DMS53 treated with DMSO at 0.1 percent for 48 hours (cell line): ENCODE measurements around the gene NRXN3.

Experiments used
- DNase-seq: peaks from one replicate; lab custom pipeline; 2025; ENCODE audit not compliant: unreplicated experiment; lab: John Stamatoyannopoulos, UW

Gene NRXN3

DNA sequence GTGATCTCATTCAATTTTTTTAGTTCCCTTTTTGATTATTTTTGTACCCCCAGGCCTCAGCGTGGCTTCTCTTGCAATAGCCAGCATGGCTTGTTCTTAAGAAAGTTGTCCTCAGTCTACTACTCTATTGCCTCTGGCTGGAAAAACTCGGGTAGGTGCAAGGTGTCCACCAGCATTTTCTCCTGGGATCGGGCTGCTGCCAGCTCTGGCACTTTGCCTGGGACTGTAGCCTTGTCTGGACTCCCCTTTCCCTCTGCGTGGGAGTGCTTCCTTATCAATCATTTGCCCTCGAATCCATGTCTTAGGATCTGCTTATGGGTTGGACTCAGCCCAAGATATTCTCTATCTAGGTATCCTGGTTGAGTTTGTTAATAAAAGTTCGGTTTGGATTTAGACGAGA, 1267.8 kb downstream of the NRXN3 start:
- no peak for DNase-seq

DNA sequence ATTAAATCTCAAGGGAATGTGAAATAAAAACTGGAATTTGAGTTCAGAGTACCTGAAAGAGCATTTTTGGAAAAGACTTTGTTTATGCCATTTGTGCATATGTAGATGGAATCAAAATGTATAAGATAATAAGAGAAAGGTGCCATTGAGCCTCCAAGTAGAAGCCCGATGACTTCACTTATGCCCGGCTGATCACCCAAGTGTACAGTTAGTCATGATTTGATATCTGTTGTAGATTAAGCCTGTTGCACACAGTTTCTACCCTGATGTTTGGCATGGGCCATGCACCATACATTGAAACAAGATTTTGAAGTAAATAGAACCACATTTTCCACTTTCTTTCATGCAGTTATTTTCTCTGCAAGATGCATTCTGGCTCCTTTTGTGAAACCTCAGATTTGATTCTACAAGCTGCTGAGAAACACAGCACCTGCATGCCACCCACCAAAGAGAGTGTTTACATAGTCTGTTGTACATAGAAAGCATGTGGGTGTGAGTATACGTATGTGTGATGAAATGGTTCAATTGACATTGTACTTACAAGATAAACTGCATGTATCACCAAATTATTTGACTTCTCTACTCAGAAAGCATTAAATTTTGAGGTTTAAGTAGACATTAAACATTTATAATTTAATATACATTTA, 1268.6 kb downstream of the NRXN3 start:
- DNase-seq: no peak

DNA sequence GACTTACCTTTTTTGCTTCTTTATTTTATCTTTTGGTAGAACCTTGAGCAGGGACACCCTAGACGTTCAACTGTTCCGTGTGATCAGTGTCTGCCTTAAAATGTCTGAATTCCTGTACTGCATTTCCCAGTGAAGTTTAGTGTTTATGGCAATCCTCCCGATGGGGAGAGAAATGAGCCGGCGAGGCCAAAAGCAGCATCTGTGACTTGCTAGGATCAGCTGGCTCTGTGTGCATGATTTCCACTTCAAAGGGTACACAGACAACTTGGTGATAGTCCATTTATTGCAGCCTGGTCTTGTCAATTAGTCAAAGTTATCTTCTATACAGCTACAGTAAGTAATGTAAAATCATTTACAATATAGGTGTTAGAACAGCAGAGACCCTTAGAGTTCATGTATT, 1272.6 kb downstream of the NRXN3 start:
- no peak for DNase-seq

DNA sequence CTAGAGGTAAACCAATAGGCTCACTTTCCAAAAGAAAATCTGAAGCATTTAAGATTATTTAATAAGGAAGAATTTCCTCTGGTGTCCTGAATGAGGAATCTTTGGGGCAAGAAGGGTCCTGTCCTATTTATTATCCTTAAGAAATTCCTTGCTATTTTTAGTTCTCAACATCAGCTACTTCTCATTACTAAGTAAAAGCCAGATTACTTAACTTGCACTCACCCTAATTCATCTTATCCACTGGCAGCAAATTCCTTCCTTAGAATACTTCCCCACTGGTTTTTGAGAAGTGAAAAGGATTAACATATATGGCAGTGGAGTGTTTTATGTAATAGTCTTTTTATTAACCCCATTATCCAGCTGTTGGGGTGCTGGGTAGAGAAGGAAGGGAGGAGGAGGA, 1273.4 kb downstream of the NRXN3 start:
- no peak for DNase-seq

DNA sequence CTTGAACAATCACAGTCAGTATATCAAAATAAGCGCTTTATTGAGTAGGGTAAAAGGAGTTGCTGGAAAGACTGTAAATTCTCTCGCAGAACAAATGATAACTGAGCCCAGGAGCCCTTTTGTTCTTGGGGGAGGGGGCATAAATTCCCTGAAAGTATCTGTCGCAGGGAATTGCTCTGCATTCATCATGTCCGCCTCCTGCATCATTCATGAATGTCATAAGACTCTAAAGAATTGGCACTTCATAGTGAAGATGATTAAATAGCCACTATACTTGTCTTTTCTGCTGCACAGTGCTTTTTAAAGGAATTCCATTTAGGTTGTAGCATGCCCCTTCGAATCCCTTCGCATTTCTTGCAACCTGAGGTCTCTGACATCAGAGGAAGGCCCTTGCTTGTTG, 1278.8 kb downstream of the NRXN3 start:
- DNase-seq: no peak

DNA sequence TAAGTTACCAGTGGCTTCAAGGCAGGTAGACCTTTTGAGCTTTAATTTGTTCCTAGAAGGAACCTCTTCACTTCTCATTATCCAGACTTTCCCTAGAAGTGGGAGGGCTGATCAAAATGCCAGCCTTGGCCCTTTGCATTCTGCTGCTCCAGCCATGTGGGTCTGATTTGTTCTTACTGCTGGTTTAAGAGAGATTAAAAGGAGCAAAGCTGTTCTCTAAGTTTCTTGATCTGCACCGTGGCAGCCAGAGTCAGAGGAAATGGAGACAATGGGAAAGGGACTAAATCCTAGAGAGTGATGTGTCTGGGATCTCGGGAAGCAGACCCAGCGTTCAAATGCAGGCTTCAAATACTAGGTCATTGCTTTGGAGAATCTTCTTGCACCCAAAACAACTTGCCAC, 1281.4 kb downstream of the NRXN3 start:
- no peak for DNase-seq

DNA sequence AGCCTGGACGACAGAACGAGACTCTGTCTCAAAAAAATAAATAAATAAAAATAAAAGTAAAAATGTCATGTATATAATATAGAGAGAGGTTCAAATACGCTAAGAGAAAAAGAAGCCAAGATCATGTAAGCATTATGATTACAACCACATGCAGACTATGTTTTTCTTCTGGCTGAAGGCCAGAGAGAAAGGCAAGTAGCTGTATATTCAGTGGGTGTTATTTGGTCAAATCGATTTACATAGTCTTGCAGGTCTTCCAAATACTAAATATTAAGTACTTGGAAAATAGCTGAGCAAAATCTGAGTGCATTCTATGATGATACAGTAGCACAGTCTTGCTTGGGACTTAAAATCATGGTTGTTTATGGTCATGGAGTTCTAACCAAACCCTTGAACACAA, 1283.1 kb downstream of the NRXN3 start:
- no peak for DNase-seq

DNA sequence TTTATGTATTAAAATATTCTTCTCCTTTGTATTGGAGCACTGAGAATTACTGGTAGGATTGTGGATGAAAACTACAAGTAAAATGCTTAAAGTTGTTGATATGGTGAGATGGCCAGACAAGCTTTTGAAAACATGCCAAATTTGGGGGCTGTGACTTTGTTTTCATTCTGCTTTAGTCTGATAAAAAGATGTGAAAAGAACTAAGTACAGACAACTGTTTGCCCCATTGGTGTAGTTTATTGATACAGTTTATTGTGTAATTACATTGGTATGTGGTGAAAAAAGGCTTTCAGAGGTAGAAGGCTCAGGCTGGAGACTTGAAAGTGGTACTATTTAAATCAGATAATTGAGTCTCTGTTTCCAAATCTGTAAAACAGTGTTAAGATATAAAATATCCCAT, 1294.3 kb downstream of the NRXN3 start:
- DNase-seq: no peak

DNA sequence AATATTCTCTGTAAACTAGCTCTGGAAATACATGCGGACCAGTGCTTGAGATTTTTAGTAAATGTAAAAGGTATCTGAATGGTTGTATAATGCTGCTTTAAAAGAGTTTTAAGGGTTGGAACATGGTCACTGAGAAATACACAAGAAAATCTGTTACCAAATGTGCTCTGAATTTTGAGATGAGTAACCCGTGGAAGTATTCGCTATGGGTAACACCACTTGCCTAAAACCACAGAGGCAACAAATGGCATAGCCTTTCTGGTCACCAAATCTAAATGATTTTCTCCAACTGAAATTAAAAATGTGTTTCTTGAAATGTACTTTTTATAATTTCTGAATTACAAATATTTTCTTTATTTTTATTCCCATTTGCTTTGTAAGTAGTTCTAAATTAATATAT, 1295.5 kb downstream of the NRXN3 start:
- DNase-seq: no peak

DNA sequence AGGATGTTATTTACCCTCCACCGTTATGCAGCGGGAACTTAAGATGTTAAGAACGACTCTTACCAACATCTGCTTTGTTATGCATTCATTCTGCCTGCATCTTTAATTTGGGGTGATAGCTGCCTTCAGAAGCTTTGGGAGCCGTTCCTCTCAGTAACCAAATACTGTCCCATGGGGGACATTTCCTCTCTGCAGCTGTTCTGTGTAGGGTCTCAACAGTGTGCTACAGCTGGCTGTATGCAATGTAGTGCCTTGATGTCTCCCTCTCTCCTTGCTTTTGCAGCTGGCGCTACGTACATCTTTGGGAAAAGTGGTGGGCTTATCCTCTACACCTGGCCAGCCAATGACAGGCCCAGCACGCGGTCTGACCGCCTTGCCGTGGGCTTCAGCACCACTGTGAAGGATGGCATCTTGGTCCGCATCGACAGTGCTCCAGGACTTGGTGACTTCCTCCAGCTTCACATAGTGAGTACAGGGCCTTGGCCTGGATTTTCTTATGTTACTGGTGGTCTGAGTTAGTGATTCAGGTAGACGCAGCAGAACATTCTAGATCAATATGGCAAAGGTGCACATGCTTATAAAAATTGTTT, 1296.9 kb downstream of the NRXN3 start:
- DNase-seq: no peak

DNA sequence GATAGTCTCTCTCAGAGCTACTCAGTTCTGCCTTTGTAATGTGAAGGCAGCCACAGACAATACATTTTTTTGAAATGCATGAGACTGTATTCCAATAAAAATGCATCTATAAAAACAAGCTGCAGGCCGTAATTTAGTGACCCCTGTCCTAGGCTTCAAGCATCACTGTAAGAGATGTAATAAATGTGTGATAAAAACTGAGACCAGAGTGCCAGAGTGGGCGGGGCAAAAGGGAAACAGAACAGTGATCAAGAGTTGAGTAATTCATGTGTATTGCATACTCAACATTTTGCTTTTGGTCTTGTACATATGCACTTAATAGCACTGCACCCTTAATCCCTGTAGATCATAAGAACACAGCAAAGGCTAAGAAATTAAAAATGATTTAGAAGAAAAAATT, 1297.7 kb downstream of the NRXN3 start:
- DNase-seq: no peak

DNA sequence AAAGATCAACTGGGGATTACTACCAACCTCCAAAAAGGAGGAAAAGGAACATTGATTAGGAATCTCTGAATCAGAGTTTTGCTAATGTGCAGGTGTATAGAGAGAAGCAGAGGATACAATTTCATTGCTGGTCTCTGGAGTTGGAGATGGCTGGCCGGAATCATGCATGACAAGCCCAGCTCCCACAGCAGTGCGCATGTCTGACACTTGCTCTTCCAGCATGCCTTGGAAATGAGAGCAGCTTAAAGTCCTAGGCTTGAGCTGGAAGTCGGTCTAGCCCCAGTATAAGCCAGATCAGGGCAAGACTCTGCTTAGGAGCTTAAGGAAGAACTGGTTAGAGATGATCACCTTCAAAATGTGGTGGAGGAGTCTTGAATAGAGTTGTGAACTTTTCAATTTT, 1298.3 kb downstream of the NRXN3 start:
- DNase-seq: no peak

DNA sequence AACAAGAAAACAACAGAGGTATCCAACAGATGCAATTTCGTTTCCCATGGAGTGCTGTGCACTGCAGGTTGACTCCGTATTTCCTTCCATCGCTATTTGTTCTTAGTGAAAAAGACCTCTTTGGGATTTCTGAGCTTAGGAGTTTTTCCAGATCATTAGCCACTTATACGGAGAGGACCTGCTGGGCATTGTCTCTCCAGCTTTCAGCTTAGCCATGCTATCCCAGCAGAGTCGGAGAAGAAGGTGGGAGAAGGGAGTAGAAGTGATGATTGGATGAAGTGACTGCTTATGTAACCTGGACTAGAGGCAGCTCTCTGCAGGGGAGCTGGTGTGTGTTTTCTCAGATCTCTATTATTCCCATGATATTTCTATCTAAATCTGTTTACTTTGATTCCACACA, 1303.5 kb downstream of the NRXN3 start:
- no peak for DNase-seq

DNA sequence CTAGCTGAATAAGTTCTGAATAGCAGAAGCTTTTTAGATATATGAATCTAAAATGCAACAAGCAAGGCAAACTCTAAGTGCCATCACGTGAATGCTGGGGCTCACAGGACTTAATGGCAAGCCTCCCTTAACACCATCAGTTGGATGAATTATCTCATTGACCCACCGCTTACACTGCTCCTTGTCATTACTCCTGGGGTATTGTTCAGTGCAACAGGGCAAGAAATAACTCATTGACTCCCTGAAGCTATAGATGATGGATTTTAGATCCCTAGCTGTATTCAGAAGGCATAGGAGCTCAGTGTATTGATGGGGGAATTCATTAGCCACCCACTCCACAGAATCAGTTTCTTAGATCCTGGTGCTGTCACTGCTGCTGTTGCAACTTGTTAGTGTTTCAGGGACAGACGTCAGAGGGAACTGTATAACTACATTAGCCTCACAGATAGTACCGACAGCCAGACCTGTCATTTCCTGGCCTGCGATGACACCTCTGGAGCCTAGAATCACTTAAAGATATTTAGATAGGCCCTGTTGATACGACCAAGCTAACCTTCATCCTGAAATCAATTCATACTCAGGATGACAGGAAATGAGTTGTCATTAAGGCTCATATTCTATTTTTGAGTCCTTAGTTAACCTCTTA, 1305.8 kb downstream of the NRXN3 start:
- no peak for DNase-seq

DNA sequence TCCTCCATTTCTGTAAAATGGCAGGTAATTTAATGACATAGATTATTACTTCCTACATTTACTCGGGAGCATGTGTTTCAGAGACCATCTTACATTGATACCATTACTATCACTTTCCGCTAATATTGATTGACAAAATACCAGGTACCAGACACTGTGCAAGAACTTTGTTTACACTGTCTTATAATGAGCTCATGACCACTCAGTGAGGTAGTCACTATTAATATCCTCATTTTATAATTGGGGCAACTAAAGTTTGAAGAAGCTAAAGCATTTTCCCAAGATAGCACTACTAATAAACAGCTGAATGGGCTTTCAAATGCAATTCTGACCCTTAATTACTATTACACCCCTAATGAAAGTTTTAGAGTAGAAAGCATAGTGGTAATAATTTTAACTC, 1306.4 kb downstream of the NRXN3 start:
- no peak for DNase-seq

DNA sequence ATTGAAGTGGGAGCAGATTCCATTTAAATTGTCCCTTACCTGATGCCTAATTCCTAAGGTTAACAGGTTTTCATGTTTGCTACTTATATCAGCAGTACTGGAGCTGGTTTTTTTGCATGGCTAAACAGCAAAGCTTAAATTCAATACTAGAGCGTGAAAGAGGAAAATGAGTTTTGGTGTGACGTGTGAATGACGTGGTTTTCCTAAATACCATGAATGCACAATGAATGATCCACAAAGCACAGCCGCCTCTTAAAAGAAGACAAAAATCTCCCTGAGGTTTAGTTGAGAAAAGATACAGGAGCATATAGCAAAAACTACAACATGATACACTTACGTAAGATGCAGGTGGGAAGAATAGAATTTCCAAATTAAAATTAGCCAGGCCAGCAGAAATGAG, 1310.0 kb downstream of the NRXN3 start:
- no peak for DNase-seq

DNA sequence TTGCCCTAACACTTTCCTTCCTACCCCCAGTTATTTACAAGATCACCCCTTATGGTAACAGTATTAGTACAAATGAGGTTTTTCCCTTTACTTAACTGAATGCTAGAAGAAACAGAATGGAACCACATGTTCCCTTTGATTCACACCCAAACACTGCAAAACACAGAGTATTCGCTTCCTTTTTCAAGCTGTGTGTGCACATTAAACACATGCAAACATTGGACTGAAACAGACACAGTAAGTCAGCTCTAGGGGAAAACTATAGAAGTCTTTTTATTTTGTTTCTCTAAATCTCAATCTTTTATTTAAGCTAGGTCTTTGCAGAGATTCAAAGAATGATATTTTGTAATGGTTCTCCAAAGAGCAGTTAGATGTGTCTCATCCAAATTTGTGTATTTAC, 1312.7 kb downstream of the NRXN3 start:
- DNase-seq: no peak

DNA sequence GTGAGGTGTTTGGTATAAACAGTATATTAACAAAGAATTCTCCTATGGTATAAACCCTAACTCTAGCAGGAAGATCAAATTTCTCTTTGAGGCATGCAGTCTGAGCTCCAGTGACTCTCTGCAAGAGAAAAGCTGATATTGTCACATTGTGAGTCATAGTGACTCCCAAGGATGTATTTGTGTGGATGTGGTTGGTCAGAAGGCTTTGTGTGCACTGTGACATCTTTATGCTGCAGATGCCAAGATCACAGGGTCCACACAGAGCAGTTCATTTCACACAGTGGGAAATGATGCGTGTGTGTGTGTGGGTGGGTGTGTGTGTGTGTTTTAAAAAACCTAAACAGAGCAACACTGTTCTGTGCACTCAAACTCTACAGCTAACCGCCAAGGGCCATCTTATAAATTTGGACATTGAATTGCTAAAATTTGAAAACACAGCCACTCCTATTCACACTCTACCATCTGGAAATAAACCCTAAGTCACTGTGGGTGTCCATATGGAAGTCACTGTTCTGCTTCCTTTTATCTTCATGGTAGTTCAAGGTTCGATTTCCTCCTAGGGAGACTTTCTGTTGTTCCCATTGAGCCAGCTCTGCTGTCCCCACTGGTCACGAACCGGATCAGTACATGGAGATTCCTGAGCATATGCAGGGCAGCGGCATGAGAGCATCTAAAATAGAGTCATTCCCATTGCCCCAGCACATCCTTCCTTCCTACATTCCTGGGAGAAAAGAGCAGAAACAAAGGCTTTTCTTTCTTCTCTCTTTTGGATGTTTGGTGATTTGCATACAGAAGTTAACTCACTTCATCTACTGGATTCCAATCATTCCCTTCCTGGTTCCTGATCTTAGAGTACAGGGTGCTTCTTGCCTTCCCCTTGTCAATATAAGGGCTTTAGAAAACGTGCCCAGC, 1313.6 kb downstream of the NRXN3 start:
- peak; percentile 11 for DNase-seq

DNA sequence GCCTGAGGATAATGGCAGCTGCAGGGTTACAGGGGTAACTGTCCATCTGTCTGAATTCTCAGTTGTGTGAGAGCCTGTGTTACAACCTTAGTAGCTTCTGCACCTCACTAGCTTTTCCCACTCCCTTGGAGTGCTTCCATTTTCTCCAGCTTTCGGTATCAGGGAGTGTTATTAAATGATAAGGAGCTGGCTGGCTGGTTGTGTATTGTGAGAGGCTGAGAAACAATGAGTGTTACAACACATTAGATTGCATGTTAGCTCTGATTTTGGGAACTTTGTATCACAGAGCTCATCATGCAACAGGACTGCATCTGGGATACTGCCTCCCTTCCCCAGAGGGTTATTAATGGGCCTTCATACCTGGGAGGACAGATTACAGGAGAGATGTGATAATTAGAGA, 1317.5 kb downstream of the NRXN3 start:
- no peak for DNase-seq

DNA sequence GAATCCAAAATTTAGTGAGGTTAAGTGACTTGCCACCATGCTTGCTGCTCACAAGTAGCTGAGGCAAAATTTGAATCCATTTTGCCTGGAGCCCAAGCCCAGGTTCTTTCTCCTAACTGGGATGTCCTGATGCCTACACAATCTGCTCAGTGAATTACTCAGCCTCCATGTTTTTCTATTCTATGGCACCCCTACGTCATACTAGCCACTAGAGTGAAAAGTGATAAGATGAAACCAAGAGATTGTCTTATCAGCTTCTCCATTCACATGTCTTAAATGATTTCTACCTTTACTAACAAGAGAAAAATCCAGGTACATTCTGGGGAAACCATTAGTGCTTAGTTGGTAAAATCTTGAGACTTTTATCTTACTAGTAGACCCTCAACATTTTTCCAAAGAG, 1321.0 kb downstream of the NRXN3 start:
- no peak for DNase-seq

DNA sequence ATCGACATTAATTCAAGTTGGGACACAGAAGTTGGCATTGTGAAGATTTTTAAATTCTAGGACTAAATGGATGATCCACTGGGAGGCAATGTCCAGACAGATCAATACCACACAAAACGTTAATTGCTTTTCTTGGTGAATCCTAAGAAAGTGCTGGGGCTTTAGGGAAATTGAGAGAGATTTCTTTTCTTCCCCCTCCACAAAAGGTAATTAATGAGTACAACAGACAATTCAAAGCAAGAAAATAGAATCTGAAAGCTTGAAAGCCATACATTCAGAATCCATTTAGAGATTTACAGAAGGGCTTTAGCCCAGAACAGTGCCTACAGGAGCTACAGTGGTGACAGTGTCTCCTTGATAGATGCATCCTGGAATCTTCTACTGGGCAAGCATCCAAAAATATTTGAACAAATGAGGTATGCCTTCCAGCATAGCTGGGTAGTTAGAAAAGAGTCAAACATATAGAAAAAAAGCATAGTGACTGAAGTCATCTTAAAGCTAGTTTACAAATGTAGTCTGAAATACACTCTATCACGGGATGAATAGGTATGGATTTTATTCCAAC, 1323.0 kb downstream of the NRXN3 start:
- DNase-seq: no peak
